Spinal cord (tissue), 10 donors: ENCODE measurements around the gene ADAM10. TPM values are rescaled to one million over a fixed set of nuclear protein-coding genes. Genes with fewer than 3 reads are reported as not detected.

Source experiments
- DNase-seq, 6 donors: peaks; one replicate each; pipeline versions ENCODE4 v3.0.0 to v3.0.0-alpha.2; 2013 to 2015; ENCODE audit warnings: low spot score in 6 of 6, low read depth in 4 of 6
- H3K27ac ChIP-seq: one replicate; pipeline ENCODE4 v1.5.1; 2013; ENCODE audit warnings: low read depth, low read length, control low read depth
- H3K27me3 ChIP-seq: one replicate; pipeline ENCODE4 v1.6.1; 2013; ENCODE audit warnings: low read length; ENCODE audit not compliant: control insufficient read depth, insufficient read depth
- H3K36me3 ChIP-seq: one replicate; pipeline ENCODE4 v1.6.1; 2013; ENCODE audit warnings: low read length; ENCODE audit not compliant: control insufficient read depth, insufficient read depth
- H3K4me1 ChIP-seq: one replicate; pipeline ENCODE4 v1.6.1; 2013; ENCODE audit warnings: low read length; ENCODE audit not compliant: control insufficient read depth, insufficient read depth
- H3K4me3 ChIP-seq: one replicate; pipeline ENCODE4 v1.5.1; 2013; ENCODE audit warnings: low read depth, low read length, control low read depth
- H3K9me3 ChIP-seq: one replicate; pipeline ENCODE4 v1.6.1; 2013; ENCODE audit warnings: low read length; ENCODE audit not compliant: control insufficient read depth, insufficient read depth
- WGBS: methylation state at CpG from one replicate; pipeline ENCODE4 v1.1.5; 2013; ENCODE audit warnings: missing lambda C conversion rate; ENCODE audit not compliant: insufficient coverage; 5-methylcytosine and 5-hydroxymethylcytosine counted together
- polyA plus RNA-seq, 2 donors: library from polyadenylated mRNA; unstranded; fragments of 120-200 nt; gene quantifications; one replicate each; pipeline ENCODE4 v1.2.1, GENCODE V29; 2013; ENCODE audit not compliant: insufficient read length in 2 of 2
- total RNA-seq, 2 donors: library from RNA; depleted of rRNA in 1 of 2; stranded (reverse); fragments of 120-200 nt in 1 of 2; fragments of >200 nt in 1 of 2; gene quantifications; one replicate each; pipeline versions ENCODE4 v1.2.3 to v1.2.4, GENCODE V29; 2013 to 2014
- donor health status: healthy.

ADAM10 gene
- total and polyA plus RNA-seq, 4 donors = 67.2 to 119 (median 97.8) TPM

- 60% methylated on average over 1 of the region's 6 CpGs for WGBS
- H3K9me3 ChIP-seq = no peaks in the 10 kb centered on the region
- no peak overlapping the region for H3K27ac ChIP-seq
- DNase-seq = peak in 2 of 6 donors; percentile 60 to 82
- H3K4me3 ChIP-seq = no peak overlapping the region
- H3K36me3 ChIP-seq = no peaks in the 10 kb centered on the region
- peaks cover 3% of the 10 kb centered on the region for H3K4me1 ChIP-seq
- no peaks in the 10 kb centered on the region for H3K27me3 ChIP-seq
Observed at GRCh38 chr15:58571491-58571890, 178.0 kb downstream of the ADAM10 start.

DNA sequence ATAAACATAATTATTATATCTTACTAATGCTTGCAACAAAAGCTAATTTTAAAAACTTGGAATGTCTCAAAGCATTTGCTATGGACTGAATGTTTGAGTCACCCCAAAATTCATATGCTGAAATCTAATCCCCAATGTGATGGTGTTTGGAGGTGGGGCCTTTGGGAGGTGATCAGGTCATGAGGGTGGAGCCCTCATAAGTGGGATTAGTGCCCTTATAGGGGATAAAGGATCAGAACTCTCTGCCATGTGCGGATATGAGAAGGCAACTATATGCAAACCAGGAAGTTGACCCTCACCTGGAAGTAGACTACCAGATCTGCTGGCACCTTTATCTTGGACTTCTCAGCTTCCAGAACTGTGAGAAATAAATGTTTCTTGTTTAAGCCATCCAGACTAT is 180.1 kb downstream of the ADAM10 start:
- Histone ChIP-seq H3K36me3 (no peaks in the 10 kb centered on the region), H3K4me1 (peaks cover 7% of the 10 kb centered on the region), H3K27me3 (no peaks in the 10 kb centered on the region), H3K4me3 (no peak overlapping the region), H3K27ac (no peak overlapping the region), H3K9me3 (no peaks in the 10 kb centered on the region)
- no CpG with 5 or more reads among the region's 1 CpG for WGBS
- DNase-seq = no peak

GRCh38 chr15:58568157-58568571 is 181.3 kb downstream of the ADAM10 start:
- no peaks in the 10 kb centered on the region for H3K27me3 ChIP-seq
- no peak overlapping the region for H3K4me3 ChIP-seq
- H3K27ac ChIP-seq = peak overlapping the region; percentile 33
- H3K4me1 ChIP-seq = peaks cover 7% of the 10 kb centered on the region
- peak in 2 of 6 donors; percentile 35 to 52 for DNase-seq
- no peaks in the 10 kb centered on the region for H3K9me3 ChIP-seq
- no peaks in the 10 kb centered on the region for H3K36me3 ChIP-seq
- 13% methylated on average over 1 of the region's 2 CpGs for WGBS

- WGBS = 67% methylated on average over 6 of the region's 6 CpGs
- H3K4me1 ChIP-seq = peaks cover 4% of the 10 kb centered on the region
Observed at GRCh38 chr15:58566029-58566428, 183.5 kb downstream of the ADAM10 start.

DNA sequence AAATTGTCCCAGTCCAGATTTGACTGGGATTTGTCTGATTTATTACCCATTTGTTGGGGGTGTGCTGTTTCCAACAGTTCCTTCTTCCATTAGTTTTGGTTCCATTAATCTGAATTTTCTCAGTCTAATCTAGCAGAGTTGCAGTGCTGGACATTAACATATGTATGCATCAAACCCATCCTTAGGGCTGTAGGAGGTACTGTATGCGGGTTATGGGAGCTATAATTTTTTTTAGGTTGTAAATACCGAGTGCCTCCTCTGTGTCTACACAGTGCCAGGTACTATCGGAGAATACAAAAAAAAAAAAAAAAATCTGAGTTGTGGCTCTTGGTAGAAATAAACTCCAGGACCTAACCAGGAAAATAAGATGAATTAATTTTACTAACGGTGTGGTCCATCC is 183.9 kb downstream of the ADAM10 start:
- H3K4me1 ChIP-seq = peaks cover 4% of the 10 kb centered on the region
- no peaks in the 10 kb centered on the region for H3K9me3 ChIP-seq
- no peaks in the 10 kb centered on the region for H3K27me3 ChIP-seq
- no peak overlapping the region for H3K27ac ChIP-seq
- no peaks in the 10 kb centered on the region for H3K36me3 ChIP-seq
- no peak for DNase-seq
- WGBS = 90% methylated on average over 2 of the region's 4 CpGs
- H3K4me3 ChIP-seq = no peak overlapping the region

More at GRCh38 chr15:58566029-58566428, 183.5 kb downstream of the ADAM10 start:
- Histone ChIP-seq H3K27ac (no peak overlapping the region), H3K9me3 (no peaks in the 10 kb centered on the region), H3K27me3 (no peaks in the 10 kb centered on the region), H3K4me3 (no peak overlapping the region), H3K36me3 (no peaks in the 10 kb centered on the region)
- no peak for DNase-seq

DNA sequence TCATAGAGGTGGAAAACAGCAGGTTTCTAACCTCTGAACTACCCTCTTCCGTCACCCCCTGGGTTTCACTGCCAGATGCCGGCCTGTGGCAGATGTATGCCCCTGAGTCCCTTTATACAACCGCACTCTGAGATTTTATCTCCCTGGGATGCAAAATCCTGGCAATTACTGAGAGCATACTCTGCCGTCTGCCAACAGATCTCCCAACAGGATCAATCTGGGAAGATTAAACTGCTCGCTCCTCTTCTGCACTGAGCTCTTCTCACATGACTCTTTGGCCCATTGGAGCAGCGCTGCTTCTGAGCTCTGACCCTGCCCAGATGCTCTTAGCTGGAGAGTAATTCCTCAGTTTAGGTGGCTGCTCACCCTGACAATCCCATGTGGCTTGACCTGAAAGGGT is 184.5 kb downstream of the ADAM10 start:
- H3K9me3 ChIP-seq = no peaks in the 10 kb centered on the region
- peaks cover 4% of the 10 kb centered on the region for H3K4me1 ChIP-seq
- WGBS = 73% methylated on average over 5 of the region's 6 CpGs
- peak in 1 of 6 donors; percentile 37 for DNase-seq
- H3K4me3 ChIP-seq = no peak overlapping the region
- H3K27me3 ChIP-seq = no peaks in the 10 kb centered on the region
- H3K36me3 ChIP-seq = no peaks in the 10 kb centered on the region
- no peak overlapping the region for H3K27ac ChIP-seq

- H3K36me3 ChIP-seq = no peaks in the 10 kb centered on the region
- peaks cover 4% of the 10 kb centered on the region for H3K4me1 ChIP-seq
- no peak overlapping the region for H3K4me3 ChIP-seq
- no peak overlapping the region for H3K27ac ChIP-seq
- peak in 1 of 6 donors; percentile 37 for DNase-seq
- H3K27me3 ChIP-seq = no peaks in the 10 kb centered on the region
- no peaks in the 10 kb centered on the region for H3K9me3 ChIP-seq
- 30% methylated on average over 3 of the region's 3 CpGs for WGBS
Observed at GRCh38 chr15:58562135-58562534, 187.4 kb downstream of the ADAM10 start.

DNA sequence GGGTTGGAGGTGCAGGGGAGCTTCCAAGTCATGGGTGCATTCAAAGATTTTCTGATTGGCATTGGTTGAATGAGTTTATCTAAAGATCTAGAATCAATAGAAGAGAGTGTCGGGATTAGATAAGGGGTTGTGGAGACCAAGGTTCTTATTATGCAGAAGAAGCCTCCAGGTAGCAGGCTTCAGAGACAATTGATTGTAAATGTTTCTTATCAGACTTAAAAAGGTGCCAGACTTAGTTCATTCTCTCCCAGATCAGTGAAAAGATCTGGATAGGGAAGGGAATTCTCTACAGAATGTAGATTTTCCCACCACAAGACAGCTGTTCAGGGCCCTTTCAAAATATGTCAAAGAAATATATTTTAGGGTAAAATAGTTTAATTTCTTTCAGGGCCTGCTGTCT is 188.2 kb downstream of the ADAM10 start:
- no peak overlapping the region for H3K27ac ChIP-seq
- WGBS = 0% methylated on average over 1 of the region's 1 CpG
- H3K27me3 ChIP-seq = no peaks in the 10 kb centered on the region
- peaks cover 4% of the 10 kb centered on the region for H3K4me1 ChIP-seq
- H3K4me3 ChIP-seq = no peak overlapping the region
- no peaks in the 10 kb centered on the region for H3K9me3 ChIP-seq
- DNase-seq = no peak
- H3K36me3 ChIP-seq = no peaks in the 10 kb centered on the region

GRCh38 chr15:58559904-58560588 is 189.5 kb downstream of the ADAM10 start:
- no peaks in the 10 kb centered on the region for H3K9me3 ChIP-seq
- H3K27ac ChIP-seq = no peak overlapping the region
- no peaks in the 10 kb centered on the region for H3K36me3 ChIP-seq
- DNase-seq = no peak
- H3K4me3 ChIP-seq = no peak overlapping the region
- H3K27me3 ChIP-seq = no peaks in the 10 kb centered on the region
- WGBS = 50% methylated on average over 2 of the region's 6 CpGs
- H3K4me1 ChIP-seq = peaks cover 11% of the 10 kb centered on the region

DNA sequence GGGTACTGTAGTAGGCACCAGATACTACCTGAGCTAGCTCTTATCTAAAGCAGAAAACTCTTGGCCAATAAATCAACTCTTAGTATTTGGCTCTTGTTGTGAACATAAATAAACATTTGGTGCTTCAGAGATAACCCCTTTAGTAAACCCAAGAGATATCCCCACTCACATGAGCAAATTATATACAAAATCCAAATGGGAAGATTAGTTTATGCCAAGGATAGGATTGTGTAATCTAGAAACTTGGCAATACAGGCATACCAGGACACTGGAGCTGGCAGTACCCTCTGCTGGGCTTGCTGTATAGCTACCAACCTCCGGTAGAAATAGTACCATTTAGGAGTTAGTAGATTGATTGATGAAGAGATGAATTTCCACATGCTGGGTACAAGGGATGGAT is 190.7 kb downstream of the ADAM10 start:
- Histone ChIP-seq H3K27me3 (no peaks in the 10 kb centered on the region), H3K9me3 (no peaks in the 10 kb centered on the region), H3K27ac (no peak overlapping the region), H3K4me3 (no peak overlapping the region), H3K4me1 (peaks cover 11% of the 10 kb centered on the region), H3K36me3 (no peaks in the 10 kb centered on the region)
- WGBS = no CpG with 5 or more reads among the region's 1 CpG
- no peak for DNase-seq
